IPS DF 4.7 (cell line): ENCODE results near the gene MAN2B1.
"Not testable (repeated sequence)": the region's sequence is repeated elsewhere in the genome, so short reads cannot be mapped to it uniquely, and the experiment has no call there.

Experiments
- DNase-seq: peaks from one replicate; pipeline ENCODE4 v3.0.0-alpha.2; 2013; ENCODE audit warnings: low spot score; ENCODE audit errors: extremely low read depth

The MAN2B1 gene

GRCh38 chr19:12664406-12665280, 1.9 kb downstream of the MAN2B1 start:
- peak; percentile 83 for DNase-seq

- DNase-seq, result no peak
These were observed 5.6 kb downstream of the MAN2B1 start for GRCh38 chr19:12660980-12661379.

- DNase-seq, result no peak
These were observed 8.6 kb downstream of the MAN2B1 start for GRCh38 chr19:12657966-12658365.

GRCh38 chr19:12656899-12657571, 9.5 kb downstream of the MAN2B1 start:
- no peak for DNase-seq

GRCh38 chr19:12655546-12655945, 11.0 kb downstream of the MAN2B1 start:
- no peak for DNase-seq

GRCh38 chr19:12652219-12652618, 14.3 kb downstream of the MAN2B1 start:
- no peak for DNase-seq

GRCh38 chr19:12649941-12650340, 16.6 kb downstream of the MAN2B1 start:
- no peak for DNase-seq

- no peak for DNase-seq
These were observed 18.5 kb downstream of the MAN2B1 start for GRCh38 chr19:12648088-12648487.

GRCh38 chr19:12647490-12648071, 19.0 kb downstream of the MAN2B1 start:
- DNase-seq, result no peak

GRCh38 chr19:12647047-12647446, 19.5 kb downstream of the MAN2B1 start:
- no peak for DNase-seq

GRCh38 chr19:12646551-12646950, 20.0 kb downstream of the MAN2B1 start:
- DNase-seq, result no peak

GRCh38 chr19:12643716-12644115, 22.8 kb downstream of the MAN2B1 start:
- not testable (repeated sequence) for DNase-seq

- no peak for DNase-seq
These were observed 24.0 kb downstream of the MAN2B1 start for GRCh38 chr19:12642506-12642905.

GRCh38 chr19:12641456-12641855, 25.1 kb downstream of the MAN2B1 start:
- no peak for DNase-seq

- no peak for DNase-seq
These were observed 26.5 kb downstream of the MAN2B1 start for GRCh38 chr19:12639901-12640613.

- DNase-seq, result no peak
These were observed 27.8 kb downstream of the MAN2B1 start for GRCh38 chr19:12638611-12639182.

- DNase-seq, result no peak
These were observed 29.9 kb downstream of the MAN2B1 start for GRCh38 chr19:12636631-12637030.

- DNase-seq, result no peak
These were observed 37.3 kb downstream of the MAN2B1 start for GRCh38 chr19:12629215-12629614.

GRCh38 chr19:12628040-12629022, 38.2 kb downstream of the MAN2B1 start:
- DNase-seq, result no peak

- DNase-seq, result no peak
These were observed 39.6 kb downstream of the MAN2B1 start for GRCh38 chr19:12626958-12627357.
